ENCODE results near the gene ATP6V0B.

The ATP6V0B gene

DNA sequence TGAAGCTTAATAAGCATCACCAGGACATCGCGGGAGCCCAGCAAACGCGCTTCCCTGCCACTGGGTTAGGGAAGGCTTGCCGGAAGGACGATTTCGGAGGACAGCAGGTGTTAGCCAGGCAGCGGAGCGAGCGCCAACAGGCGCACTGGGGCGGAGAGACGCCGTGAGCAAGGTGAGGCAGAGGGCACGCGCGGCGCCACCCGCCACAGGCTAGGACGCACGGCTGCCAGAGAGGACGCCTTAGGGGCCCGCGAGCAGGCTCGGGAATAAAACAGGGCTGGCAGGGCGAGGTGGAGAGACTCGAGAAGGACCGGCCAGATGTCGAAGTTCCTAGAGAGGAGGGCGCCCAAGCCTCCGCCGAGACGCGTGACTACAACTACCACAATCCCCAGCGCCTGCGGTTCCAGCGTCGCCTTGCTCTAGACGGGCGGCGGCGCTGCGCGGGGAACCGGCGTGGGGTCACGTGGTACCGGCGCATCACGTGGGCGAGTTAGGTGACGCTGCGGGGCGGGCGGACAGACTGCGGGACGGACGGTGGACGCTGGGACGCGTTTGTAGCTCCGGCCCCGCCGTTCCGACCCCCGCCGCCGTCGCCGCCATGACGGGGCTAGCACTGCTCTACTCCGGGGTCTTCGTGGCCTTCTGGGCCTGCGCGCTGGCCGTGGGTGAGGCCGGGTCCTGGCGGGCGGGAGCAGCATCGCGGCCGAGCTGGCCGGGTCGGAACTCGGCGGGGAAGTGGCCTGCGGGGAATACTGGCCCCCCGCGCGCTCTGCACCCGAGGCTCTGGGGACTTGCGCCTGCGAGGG lies at the start of gene ATP6V0B:
TSS of gene ATP6V0B (plus strand) at position 518 of the 806 bp plus-strand sequence. CDS start at position 599, 81 bp downstream.
- peak; percentile 95 for DNase-seq (ENCODE audit: low spot score)

- no peak for DNase-seq (ENCODE audit: low spot score)
Observed at GRCh38 chr1:43925846-43926245, 48.9 kb upstream of the ATP6V0B start.

- peak; percentile 15 for DNase-seq (ENCODE audit: low spot score)
Observed at GRCh38 chr1:43930168-43930948, 44.4 kb upstream of the ATP6V0B start.

DNA sequence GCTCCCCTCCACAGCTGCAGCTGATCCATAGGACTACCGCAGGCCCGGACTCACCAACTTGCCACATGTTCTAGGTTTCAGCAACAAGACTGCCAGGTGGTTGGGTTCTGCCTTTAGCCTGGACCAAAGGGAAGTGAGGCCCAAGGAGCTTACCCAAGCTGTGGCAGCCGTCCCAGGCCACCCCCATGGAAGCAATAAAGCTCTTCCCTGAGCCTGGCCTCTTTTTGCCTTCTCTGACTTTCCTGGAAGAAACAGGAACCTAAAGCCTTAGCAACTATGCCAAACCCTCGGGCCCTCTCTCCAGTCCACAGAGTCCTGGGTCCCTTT lies 43.8 kb upstream of the ATP6V0B start:
- no peak for DNase-seq (ENCODE audit: low spot score)

- no peak for DNase-seq (ENCODE audit: low spot score)
Observed at GRCh38 chr1:43931711-43932660, 42.8 kb upstream of the ATP6V0B start.

DNA sequence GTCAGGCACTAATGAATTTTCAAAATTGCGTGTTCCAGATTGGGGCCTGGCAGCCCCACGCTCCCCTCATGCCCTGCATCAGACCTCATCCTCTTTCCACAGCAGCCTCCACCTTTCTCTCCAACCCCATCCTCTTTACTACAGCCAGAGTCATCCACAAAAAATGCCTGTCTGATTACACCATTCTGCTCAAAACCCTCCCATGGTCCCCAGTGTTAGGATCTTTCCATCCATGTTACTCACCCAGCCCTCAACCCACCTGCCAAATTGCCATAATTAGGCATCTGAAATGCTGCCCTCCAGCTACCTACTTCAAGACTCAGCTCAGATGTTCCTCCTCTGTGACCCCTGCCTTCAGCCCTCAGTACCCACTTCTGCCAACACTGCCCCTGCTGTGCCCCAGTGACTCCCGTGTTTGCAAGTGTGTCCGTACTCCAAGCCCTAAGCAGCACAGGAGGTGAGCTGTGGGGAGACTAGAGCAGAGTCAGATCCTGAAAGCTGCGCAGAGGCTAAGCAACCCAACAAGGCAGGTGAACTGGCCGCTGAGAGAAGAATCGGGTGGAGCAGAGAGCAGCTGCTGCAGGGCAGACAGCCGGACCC lies 41.9 kb upstream of the ATP6V0B start:
- no peak for DNase-seq (ENCODE audit: low spot score)

- DNase-seq (ENCODE audit: low spot score) = no peak
Observed at GRCh38 chr1:43933386-43934100, 41.2 kb upstream of the ATP6V0B start, which contains the start of gene ARTN. Gene ARTN (plus strand): TSS chr1:43933801. CDS start chr1:43935657, 1,856 bp downstream.

- DNase-seq (ENCODE audit: low spot score) = peak; percentile 61
Observed at GRCh38 chr1:43934101-43934985, 40.4 kb upstream of the ATP6V0B start.

- no peak for DNase-seq (ENCODE audit: low spot score)
Observed at GRCh38 chr1:43934986-43935324, 39.8 kb upstream of the ATP6V0B start.

DNA sequence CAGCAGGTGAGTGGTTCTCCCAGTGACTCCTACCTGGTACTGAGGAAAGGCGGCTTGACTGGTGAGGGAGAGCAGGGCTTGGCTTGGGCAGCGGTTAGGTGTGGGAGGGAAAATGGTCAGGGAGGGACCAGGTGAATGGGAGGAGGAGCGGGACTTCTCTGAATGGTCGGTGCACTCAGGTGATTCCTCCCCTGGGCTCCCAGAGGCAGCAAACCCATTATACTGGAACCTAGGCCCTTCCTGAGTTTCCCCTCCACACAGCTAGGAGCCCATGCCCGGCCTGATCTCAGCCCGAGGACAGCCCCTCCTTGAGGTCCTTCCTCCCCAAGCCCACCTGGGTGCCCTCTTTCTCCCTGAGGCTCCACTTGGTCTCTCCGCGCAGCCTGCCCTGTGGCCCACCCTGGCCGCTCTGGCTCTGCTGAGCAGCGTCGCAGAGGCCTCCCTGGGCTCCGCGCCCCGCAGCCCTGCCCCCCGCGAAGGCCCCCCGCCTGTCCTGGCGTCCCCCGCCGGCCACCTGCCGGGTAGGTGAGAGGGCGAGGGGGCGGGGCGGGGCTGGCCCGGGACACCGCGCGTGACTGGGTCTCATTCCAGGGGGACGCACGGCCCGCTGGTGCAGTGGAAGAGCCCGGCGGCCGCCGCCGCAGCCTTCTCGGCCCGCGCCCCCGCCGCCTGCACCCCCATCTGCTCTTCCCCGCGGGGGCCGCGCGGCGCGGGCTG lies 38.9 kb upstream of the ATP6V0B start:
- no peak for DNase-seq (ENCODE audit: low spot score)

DNA sequence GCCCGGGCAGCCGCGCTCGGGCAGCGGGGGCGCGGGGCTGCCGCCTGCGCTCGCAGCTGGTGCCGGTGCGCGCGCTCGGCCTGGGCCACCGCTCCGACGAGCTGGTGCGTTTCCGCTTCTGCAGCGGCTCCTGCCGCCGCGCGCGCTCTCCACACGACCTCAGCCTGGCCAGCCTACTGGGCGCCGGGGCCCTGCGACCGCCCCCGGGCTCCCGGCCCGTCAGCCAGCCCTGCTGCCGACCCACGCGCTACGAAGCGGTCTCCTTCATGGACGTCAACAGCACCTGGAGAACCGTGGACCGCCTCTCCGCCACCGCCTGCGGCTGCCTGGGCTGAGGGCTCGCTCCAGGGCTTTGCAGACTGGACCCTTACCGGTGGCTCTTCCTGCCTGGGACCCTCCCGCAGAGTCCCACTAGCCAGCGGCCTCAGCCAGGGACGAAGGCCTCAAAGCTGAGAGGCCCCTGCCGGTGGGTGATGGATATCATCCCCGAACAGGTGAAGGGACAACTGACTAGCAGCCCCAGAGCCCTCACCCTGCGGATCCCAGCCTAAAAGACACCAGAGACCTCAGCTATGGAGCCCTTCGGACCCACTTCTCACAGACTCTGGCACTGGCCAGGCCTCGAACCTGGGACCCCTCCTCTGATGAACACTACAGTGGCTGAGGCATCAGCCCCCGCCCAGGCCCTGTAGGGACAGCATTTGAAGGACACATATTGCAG lies 38.2 kb upstream of the ATP6V0B start:
- DNase-seq (ENCODE audit: low spot score) = no peak

GRCh38 chr1:43937179-43937865 lies 37.4 kb upstream of the ATP6V0B start:
- no peak for DNase-seq (ENCODE audit: low spot score)

GRCh38 chr1:43938383-43938782 lies 36.4 kb upstream of the ATP6V0B start:
- DNase-seq (ENCODE audit: low spot score) = no peak

DNA sequence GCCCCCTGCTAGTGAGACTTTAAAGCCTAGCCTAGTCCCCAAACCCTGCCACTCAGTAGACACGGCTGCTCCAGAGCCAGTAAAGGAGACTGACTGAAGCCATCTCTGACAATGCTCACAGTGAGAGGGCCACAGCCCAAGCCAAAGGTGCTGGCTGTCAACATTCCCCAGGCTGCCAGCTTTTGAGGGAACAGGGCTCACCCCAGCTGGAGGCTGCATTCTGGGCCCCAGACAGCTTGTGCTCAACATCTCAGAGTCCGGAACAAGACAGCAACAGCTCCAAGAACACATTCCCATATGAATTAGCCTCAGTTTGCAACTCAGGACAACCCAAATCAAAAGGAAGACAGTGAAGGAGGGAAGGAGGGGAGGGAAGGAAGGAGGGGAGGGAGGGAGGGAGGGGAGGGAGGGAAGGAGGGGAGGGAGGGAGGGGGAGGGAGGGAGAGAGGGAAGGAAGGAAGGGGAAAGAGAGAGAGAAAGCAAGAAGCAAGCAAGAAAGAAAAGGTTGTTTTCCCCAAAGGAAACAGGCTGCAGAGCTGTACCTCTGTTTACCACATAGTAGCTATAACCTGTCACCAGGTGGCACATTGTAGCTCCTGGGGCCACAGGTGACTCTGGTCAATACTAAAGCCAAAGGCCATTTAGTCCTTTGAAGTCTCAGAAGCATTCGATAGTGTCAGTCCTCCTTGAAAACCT lies 35.7 kb upstream of the ATP6V0B start:
- DNase-seq (ENCODE audit: low spot score) = no peak

DNA sequence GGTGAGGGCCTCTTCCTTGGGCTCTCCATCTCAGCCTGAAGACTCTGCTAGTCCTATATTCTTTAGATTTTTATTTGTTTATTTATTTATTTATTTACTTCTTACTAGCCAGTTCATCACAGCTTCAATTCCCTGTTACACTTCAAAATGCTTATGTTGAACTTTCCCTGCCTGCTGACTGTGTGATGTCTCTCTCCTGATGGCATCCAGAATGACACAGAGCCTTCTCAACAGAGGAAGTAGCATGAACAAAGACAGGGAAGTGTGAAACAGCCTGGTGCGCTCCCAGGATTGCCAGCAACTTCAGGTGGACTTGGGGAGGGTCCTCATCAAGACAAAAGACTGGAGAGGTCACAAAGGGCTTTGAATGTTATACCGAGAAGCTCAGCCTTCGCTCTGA lies 32.3 kb upstream of the ATP6V0B start:
- DNase-seq (ENCODE audit: low spot score) = no peak

DNA sequence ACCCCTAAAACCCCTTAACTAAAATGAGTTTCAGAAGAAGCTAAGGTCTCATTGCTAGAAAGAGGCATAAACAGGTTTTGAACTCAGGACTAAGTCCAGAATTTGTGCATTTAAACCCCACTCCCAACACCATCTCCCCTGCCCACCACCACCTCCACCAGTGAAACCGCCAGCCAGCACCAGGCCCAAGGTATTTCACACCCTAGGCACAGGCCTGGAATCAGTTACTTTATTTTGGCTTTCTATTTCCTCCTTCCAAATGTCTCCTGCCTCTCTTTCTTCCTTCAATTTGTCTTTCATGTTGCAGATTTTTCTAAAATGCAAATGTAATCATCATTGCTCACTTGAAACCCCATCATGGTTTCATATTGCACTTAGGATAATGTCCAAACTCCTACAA lies 29.9 kb upstream of the ATP6V0B start:
- no peak for DNase-seq (ENCODE audit: low spot score)

- no peak for DNase-seq (ENCODE audit: low spot score)
Observed at GRCh38 chr1:43945674-43946235, 29.0 kb upstream of the ATP6V0B start.

Measured in activated CD4-positive, alpha-beta T cell treated with anti-CD3 and anti-CD28 coated beads, Interleukin-2, Interleukin-4, amounts not matched to agents 100 ng/mL and 50 ng/mL, durations not matched to agents 16 hours and 8 hours (primary cell).